ENCODE measurements around the gene GRID2. TPM values are rescaled to one million over a fixed set of nuclear protein-coding genes. Genes with fewer than 3 reads are reported as not detected.

The GRID2 gene
- total RNA-seq, 4 donors from 2014 or later, result not detected

GRCh38 chr4:93084599-93085305 is 781.0 kb downstream of the GRID2 start:
- TF ChIP-seq CTCF (IDR thresholded peaks at IDR 0.05; ENCODE audit: low read depth), result no peak

- TF ChIP-seq CTCF (IDR thresholded peaks at IDR 0.05; ENCODE audit: low read depth), result no peak
These were observed 782.6 kb downstream of the GRID2 start for GRCh38 chr4:93086356-93086755.

- no peak for TF ChIP-seq CTCF (IDR thresholded peaks at IDR 0.05; ENCODE audit: low read depth)
These were observed 789.0 kb downstream of the GRID2 start for GRCh38 chr4:93092765-93093164.

GRCh38 chr4:93103042-93103441 is 799.3 kb downstream of the GRID2 start:
- no peak for TF ChIP-seq CTCF (IDR thresholded peaks at IDR 0.05; ENCODE audit: low read depth)

GRCh38 chr4:93116624-93117023 is 812.9 kb downstream of the GRID2 start:
- TF ChIP-seq CTCF (IDR thresholded peaks at IDR 0.05; ENCODE audit: low read depth), result no peak

- TF ChIP-seq CTCF (IDR thresholded peaks at IDR 0.05; ENCODE audit: low read depth), result no peak
These were observed 823.7 kb downstream of the GRID2 start for GRCh38 chr4:93127489-93127888.

GRCh38 chr4:93132631-93133030 is 828.9 kb downstream of the GRID2 start:
- no peak for TF ChIP-seq CTCF (IDR thresholded peaks at IDR 0.05; ENCODE audit: low read depth)
